Fibroblast of skin of back (primary cell): ENCODE measurements around the gene INHBC. TPM values are rescaled to one million over a fixed set of nuclear protein-coding genes. Genes with fewer than 3 reads are reported as not detected.
A peak's percentile ranks its signal among the peaks of the same experiment; 100 is the strongest.
"Not testable (repeated sequence)": the region's sequence is repeated elsewhere in the genome, so short reads cannot be mapped to it uniquely, and the experiment has no call there.

Experiments
- DNase-seq: peaks from one replicate; pipeline ENCODE4 v3.0.0-alpha.2; 2013
- polyA plus RNA-seq, 2 experiments: library from polyadenylated mRNA; unstranded; fragments of 120-200 nt; gene quantifications; one replicate each; pipeline ENCODE4 v1.2.1, GENCODE V29; 2013; ENCODE audit not compliant: insufficient read length in 2 of 2

Gene INHBC
- not detected for polyA plus RNA-seq (2013, experiment 1 of 2; ENCODE audit: insufficient read length)
- 0.06 TPM for polyA plus RNA-seq (2013, experiment 2 of 2; ENCODE audit: insufficient read length)

- no peak for DNase-seq
Measured at GRCh38 chr12:57434517-57435223, at the start of gene INHBC. INHBC (plus strand) TSS chr12:57434784; CDS start chr12:57434887, 103 bp downstream.

GRCh38 chr12:57385586-57385985 is 49.0 kb upstream of the INHBC start:
- no peak for DNase-seq

GRCh38 chr12:57386187-57386720 is 48.3 kb upstream of the INHBC start:
- no peak for DNase-seq

- DNase-seq, result no peak
Measured at GRCh38 chr12:57388425-57388824, 46.2 kb upstream of the INHBC start.

- peak; percentile 90 for DNase-seq
Measured at GRCh38 chr12:57389033-57389432, 45.6 kb upstream of the INHBC start.

- no peak for DNase-seq
Measured at GRCh38 chr12:57390174-57390573, 44.4 kb upstream of the INHBC start.

- no peak for DNase-seq
Measured at GRCh38 chr12:57395121-57395520, 39.5 kb upstream of the INHBC start.

- no peak for DNase-seq
Measured at GRCh38 chr12:57397441-57397840, 37.1 kb upstream of the INHBC start.

GRCh38 chr12:57399718-57400463 is 34.7 kb upstream of the INHBC start:
- DNase-seq, result not testable (repeated sequence)

GRCh38 chr12:57401165-57401564 is 33.4 kb upstream of the INHBC start:
- no peak for DNase-seq

GRCh38 chr12:57402156-57402555 is 32.4 kb upstream of the INHBC start:
- DNase-seq, result not testable (repeated sequence)

- DNase-seq, result no peak
Measured at GRCh38 chr12:57404966-57405640, 29.5 kb upstream of the INHBC start.

- no peak for DNase-seq
Measured at GRCh38 chr12:57410534-57410933, 24.1 kb upstream of the INHBC start.

- not testable (repeated sequence) for DNase-seq
Measured at GRCh38 chr12:57414160-57414559, 20.4 kb upstream of the INHBC start.

GRCh38 chr12:57415088-57415487 is 19.5 kb upstream of the INHBC start:
- DNase-seq, result no peak

- peak; percentile 20 for DNase-seq
Measured at GRCh38 chr12:57416039-57416996, 18.3 kb upstream of the INHBC start.

GRCh38 chr12:57418255-57418654 is 16.3 kb upstream of the INHBC start:
- no peak for DNase-seq

GRCh38 chr12:57419495-57419894 is 15.1 kb upstream of the INHBC start:
- DNase-seq, result no peak

GRCh38 chr12:57420482-57420881 is 14.1 kb upstream of the INHBC start:
- DNase-seq, result no peak

GRCh38 chr12:57426948-57427347 is 7.6 kb upstream of the INHBC start:
- DNase-seq, result not testable (repeated sequence)

GRCh38 chr12:57428965-57429364 is 5.6 kb upstream of the INHBC start:
- DNase-seq, result no peak
